HG02678 (cell line): ENCODE measurements around the gene IL7R.

ENCODE experiments used
- ATAC-seq: cut with Tn5 transposase; IDR thresholded peaks from one replicate; pipeline ENCODE4 v1.9.1; 2021; ENCODE audit warnings: mild to moderate bottlenecking, moderate library complexity; ENCODE audit not compliant: unreplicated experiment

The IL7R gene

GRCh38 chr5:35903631-35904203 is 47.0 kb downstream of the IL7R start:
- ATAC-seq, result no peak

- ATAC-seq, result peak; percentile 58
Observed at GRCh38 chr5:35904443-35905132, 47.9 kb downstream of the IL7R start.

GRCh38 chr5:35908228-35908627 is 51.5 kb downstream of the IL7R start:
- ATAC-seq, result no peak

GRCh38 chr5:35908814-35909213 is 52.1 kb downstream of the IL7R start:
- ATAC-seq, result no peak

- ATAC-seq, result no peak
Observed at GRCh38 chr5:35919191-35919590, 62.5 kb downstream of the IL7R start.

- ATAC-seq, result no peak
Observed at GRCh38 chr5:35920890-35921289, 64.2 kb downstream of the IL7R start.

GRCh38 chr5:35921930-35922329 is 65.2 kb downstream of the IL7R start:
- no peak for ATAC-seq

GRCh38 chr5:35922468-35922867 is 65.8 kb downstream of the IL7R start:
- no peak for ATAC-seq

GRCh38 chr5:35924122-35924949 is 67.6 kb downstream of the IL7R start:
- ATAC-seq, result no peak

- ATAC-seq, result peak; percentile 71
Observed at GRCh38 chr5:35924950-35925722, 68.4 kb downstream of the IL7R start.

- peak; percentile 78 for ATAC-seq
Observed at GRCh38 chr5:35926389-35927051, 69.8 kb downstream of the IL7R start.
